LNCAP (cell line): ENCODE measurements around the gene RTF1.

Experiments
- TF ChIP-seq, protein P1 (sequence below): fragments of 450-650 bp; IDR thresholded peaks from 2 replicates; pipeline ENCODE4 v1.5.1; 2017; ENCODE audit warnings: mild to moderate bottlenecking

Gene RTF1

GRCh38 chr15:41462084-41462795 lies 45.3 kb downstream of the RTF1 start:
- TF ChIP-seq, protein P1, sequence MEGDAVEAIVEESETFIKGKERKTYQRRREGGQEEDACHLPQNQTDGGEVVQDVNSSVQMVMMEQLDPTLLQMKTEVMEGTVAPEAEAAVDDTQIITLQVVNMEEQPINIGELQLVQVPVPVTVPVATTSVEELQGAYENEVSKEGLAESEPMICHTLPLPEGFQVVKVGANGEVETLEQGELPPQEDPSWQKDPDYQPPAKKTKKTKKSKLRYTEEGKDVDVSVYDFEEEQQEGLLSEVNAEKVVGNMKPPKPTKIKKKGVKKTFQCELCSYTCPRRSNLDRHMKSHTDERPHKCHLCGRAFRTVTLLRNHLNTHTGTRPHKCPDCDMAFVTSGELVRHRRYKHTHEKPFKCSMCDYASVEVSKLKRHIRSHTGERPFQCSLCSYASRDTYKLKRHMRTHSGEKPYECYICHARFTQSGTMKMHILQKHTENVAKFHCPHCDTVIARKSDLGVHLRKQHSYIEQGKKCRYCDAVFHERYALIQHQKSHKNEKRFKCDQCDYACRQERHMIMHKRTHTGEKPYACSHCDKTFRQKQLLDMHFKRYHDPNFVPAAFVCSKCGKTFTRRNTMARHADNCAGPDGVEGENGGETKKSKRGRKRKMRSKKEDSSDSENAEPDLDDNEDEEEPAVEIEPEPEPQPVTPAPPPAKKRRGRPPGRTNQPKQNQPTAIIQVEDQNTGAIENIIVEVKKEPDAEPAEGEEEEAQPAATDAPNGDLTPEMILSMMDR, result no peak

DNA sequence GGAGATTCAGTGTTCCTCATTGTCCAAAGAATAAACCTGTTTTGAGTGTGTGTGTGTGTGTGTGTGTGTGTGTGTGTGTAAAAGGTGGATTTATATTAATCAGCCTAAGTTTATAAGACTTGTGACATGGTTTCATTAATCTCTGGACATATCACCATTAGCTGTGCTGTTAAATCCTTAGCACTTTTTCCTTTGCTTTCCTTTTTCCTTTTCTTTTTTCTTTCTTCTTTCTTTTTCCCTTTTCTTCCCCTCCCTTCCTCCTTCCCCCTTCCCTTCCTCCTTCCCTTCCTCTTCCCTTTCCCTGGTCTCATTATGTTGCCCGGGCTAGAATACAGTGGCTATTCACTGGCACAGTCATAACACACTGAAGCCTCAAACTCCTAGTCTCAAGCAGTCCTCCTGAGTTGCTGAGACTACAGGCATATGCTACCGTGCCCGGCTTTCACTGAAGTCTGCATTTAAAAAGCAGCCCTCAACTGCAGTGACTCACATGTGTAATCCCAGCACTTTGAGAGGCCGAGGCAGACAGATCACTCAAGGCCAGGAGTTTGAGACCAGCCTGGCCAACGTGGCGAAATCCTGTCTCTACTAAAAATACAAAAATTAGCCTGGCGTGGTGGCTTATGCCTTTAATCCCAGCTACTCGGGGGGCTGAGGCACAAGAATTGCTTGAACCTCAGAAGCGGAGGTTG lies 48.1 kb downstream of the RTF1 start:
- TF ChIP-seq, protein P1, result no peak

DNA sequence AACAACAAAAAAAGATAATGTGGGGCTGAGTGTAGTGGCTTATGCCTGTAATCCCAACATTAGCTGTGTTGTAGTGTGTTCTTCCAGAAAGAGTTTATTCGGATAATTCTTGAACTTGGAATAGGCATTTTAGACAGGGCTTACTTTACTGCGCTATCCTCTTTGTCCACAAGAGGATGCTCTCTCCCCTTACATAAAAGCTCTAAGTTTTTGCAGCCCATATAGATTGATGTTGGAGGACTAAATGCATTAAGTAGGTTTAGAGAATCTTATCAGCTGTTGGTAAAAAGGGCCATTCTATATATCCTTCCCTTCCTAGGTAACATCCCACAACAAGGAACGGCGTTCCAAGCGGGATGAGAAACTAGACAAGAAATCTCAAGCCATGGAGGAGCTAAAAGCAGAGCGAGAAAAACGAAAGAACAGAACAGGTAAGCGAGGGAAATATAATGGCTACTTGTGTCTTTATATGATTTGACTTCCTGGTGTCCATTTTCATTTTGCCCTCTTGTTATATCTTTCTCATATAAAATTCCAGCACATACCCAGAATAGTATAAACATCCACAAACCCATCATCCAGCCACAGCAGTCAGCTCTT lies 49.0 kb downstream of the RTF1 start:
- TF ChIP-seq, protein P1, result peak; percentile 98

GRCh38 chr15:41466711-41467110 lies 49.8 kb downstream of the RTF1 start:
- TF ChIP-seq, protein P1, result no peak

GRCh38 chr15:41473418-41473817 lies 56.5 kb downstream of the RTF1 start:
- TF ChIP-seq, protein P1, result no peak

GRCh38 chr15:41474436-41474835 lies 57.5 kb downstream of the RTF1 start:
- TF ChIP-seq, protein P1, result no peak

DNA sequence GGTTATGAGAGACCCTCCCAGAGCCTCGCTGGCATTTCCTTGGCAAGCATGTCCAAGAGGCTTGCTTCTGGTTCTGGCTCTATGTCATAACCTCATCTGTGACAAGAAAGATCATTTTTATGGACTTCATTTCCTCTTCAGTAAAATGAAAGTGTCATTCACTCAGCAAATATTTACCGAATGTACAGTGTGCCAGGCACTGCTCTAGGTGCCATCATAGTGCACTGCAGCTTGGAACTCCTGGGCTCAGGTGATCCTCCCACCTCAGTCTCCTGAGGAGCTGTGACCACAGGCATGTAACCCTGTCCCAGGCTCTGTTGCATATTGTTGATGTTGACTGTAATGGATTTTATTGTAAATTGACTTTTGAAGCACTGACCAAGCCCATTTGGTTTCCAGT lies 58.0 kb downstream of the RTF1 start:
- TF ChIP-seq, protein P1, result no peak
